Activated B cell treated with CpG ODN at 0.5 μM for 24 hours (primary cell): ENCODE results near the gene CHRM1. TPM values are rescaled to one million over a fixed set of nuclear protein-coding genes. Genes with fewer than 3 reads are reported as not detected.
A peak's percentile ranks its signal among the peaks of the same experiment; 100 is the strongest.

Experiments
- ATAC-seq: fragments of 200-7000 bp; cut with Tn5 transposase; one replicate; pipeline ENCODE4 v1.10.0; 2021; ENCODE audit warnings: low read depth, mild to moderate bottlenecking, moderate library complexity
- CTCF ChIA-PET: fragments of 350-600 bp; sonication (Branson Sonifier 250); formaldehyde crosslinking; loops from one replicate; lab custom pipeline; 2021; ENCODE audit warnings: antibody characterized with exemption; lab: Charles Lee
- POLR2A ChIA-PET: fragments of 350-600 bp; sonication (Branson Sonifier 250); formaldehyde crosslinking; loops from one replicate; lab custom pipeline; 2021; ENCODE audit warnings: antibody characterized with exemption; lab: Charles Lee
- DNase-seq: peaks from one replicate; pipeline ENCODE4 v3.0.0; 2022
- H3K27ac Mint-ChIP-seq: one replicate; pipeline ENCODE4 v1.8.0; 2020; ENCODE audit warnings: mixed read lengths
- H3K27me3 Mint-ChIP-seq: one replicate; pipeline ENCODE4 v1.8.0; 2021; ENCODE audit warnings: mixed read lengths
- H3K36me3 Mint-ChIP-seq: one replicate; pipeline ENCODE4 v1.8.0; 2021; ENCODE audit warnings: low read depth, mixed read lengths
- H3K4me1 Mint-ChIP-seq: one replicate; pipeline ENCODE4 v1.8.0; 2021; ENCODE audit warnings: mixed read lengths
- H3K4me3 Mint-ChIP-seq: one replicate; pipeline ENCODE4 v1.8.0; 2020; ENCODE audit warnings: mild to moderate bottlenecking, mixed read lengths
- H3K9me3 Mint-ChIP-seq: one replicate; pipeline ENCODE4 v1.8.0; 2020; ENCODE audit warnings: mixed read lengths
- CTCF ChIP-seq: fragments of 200-600 bp; IDR thresholded peaks from one replicate; pipeline ENCODE4 v1.8.0; 2022; ENCODE audit warnings: antibody characterized with exemption, mild to moderate bottlenecking
- intact Hi-C: fragments of 100-400 bp; cut with micrococcal nuclease; formaldehyde crosslinking; loops from one replicate; pipeline ENCODE4 v1.15.1; 2024
- total RNA-seq: library from RNA; stranded (reverse); gene quantifications from 2 replicates; pipeline ENCODE4 v1.2.3, GENCODE V29; 2022

The CHRM1 gene
- total RNA-seq, 1 donor from 2014 or later: not detected

GRCh38 chr11:62905927-62906531 lies 15.1 kb downstream of the CHRM1 start:
- Mint-ChIP-seq H3K27me3 (peaks cover 25% of the 10 kb centered on the region), H3K36me3 (no peaks in the 10 kb centered on the region), H3K9me3 (no peaks in the 10 kb centered on the region), H3K27ac (no peak overlapping the region), H3K4me1 (no peaks in the 10 kb centered on the region), H3K4me3 (no peak overlapping the region)
- intact Hi-C loops: loop anchor here (1.0 to 10.0 kb wide), 3 partner anchors 69 to 729 kb away; no protein-coding TSS in a partner anchor
- ChIA-PET CTCF (interaction anchor here (0.8 to 6.8 kb wide), 21 partner anchors 8 to 129 kb away, joined by 3 to 227 read pairs (median 5); no protein-coding TSS in a partner anchor), POLR2A (interaction anchor here (0.7 kb wide), 1 partner anchor 24 kb away, joined by 3 read pairs; no protein-coding TSS in a partner anchor)
- peak; percentile 91 for TF ChIP-seq CTCF
- peak; percentile 63 for DNase-seq
- peak; percentile 69 for ATAC-seq

DNA sequence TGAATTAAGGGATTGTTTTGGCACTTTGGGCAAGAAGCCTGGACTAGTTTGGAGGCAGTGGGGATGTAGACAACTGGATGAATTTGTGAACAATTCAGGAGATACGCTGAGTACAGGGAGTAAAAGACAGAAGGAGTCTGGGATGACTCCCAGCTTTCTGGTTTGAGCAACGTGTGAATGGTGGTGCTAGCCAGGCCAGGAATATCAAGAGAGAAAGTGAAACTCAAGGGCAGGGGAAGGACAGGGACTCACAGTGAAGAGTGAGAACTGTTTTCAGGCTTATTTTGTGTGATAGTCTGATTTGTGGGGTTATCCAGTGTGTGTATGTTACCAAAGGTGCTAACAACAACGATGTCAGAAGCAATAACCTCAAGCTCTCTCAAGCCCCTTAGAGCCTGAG lies 15.9 kb downstream of the CHRM1 start:
- Mint-ChIP-seq H3K27ac (no peak overlapping the region), H3K4me1 (no peaks in the 10 kb centered on the region), H3K9me3 (no peaks in the 10 kb centered on the region), H3K36me3 (no peaks in the 10 kb centered on the region), H3K4me3 (no peak overlapping the region), H3K27me3 (peaks cover 25% of the 10 kb centered on the region)
- no peak for TF ChIP-seq CTCF
- ATAC-seq (no peak), DNase-seq (no peak)
- CTCF ChIA-PET: interaction anchor here (0.8 to 6.8 kb wide), 20 partner anchors 9 to 130 kb away, joined by 3 to 227 read pairs (median 6); no protein-coding TSS in a partner anchor
- POLR2A ChIA-PET: no interaction called here
- intact Hi-C loops: loop anchor here (10.0 kb wide), 1 partner anchor 730 kb away; no protein-coding TSS in a partner anchor

DNA sequence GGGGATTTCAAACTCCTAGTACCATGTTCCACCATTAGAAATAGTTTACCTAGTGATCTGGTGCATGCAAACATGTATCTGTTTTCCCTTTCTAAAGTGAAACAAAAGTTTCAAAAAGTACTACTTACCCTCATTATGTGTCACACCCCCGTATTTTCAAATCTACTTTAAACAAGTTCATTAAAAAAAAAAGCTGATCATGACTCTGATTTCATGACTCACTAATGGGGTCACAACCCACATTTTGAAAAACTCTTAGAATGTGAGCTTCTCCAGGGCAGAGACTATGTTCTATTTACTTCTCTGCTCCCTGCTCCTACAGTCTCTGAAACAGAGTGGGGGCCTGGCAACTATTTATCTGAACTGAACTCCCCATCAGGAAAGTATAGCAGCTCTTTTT lies 18.2 kb downstream of the CHRM1 start:
- Mint-ChIP-seq H3K4me1 (no peaks in the 10 kb centered on the region), H3K27ac (no peak overlapping the region), H3K36me3 (no peaks in the 10 kb centered on the region), H3K9me3 (no peaks in the 10 kb centered on the region), H3K27me3 (peaks cover 20% of the 10 kb centered on the region), H3K4me3 (no peak overlapping the region)
- DNase-seq (no peak), ATAC-seq (no peak)
- TF ChIP-seq CTCF: no peak
- POLR2A ChIA-PET: no interaction called here
- CTCF ChIA-PET: interaction anchor here (0.8 to 6.8 kb wide), 4 partner anchors 15 to 124 kb away, joined by 3 to 227 read pairs (median 26); no protein-coding TSS in a partner anchor
- intact Hi-C loops: loop anchor here (10.0 kb wide), 1 partner anchor 732 kb away; no protein-coding TSS in a partner anchor

GRCh38 chr11:62898027-62898426 lies 23.1 kb downstream of the CHRM1 start:
- ATAC-seq: no peak
- POLR2A ChIA-PET: interaction anchor here (0.7 kb wide), 1 partner anchor 93 kb away, joined by 3 read pairs; no protein-coding TSS in a partner anchor
- Mint-ChIP-seq H3K27ac (no peak overlapping the region), H3K27me3 (peaks cover 9% of the 10 kb centered on the region), H3K4me1 (no peaks in the 10 kb centered on the region), H3K36me3 (no peaks in the 10 kb centered on the region), H3K4me3 (no peak overlapping the region), H3K9me3 (no peaks in the 10 kb centered on the region)
- CTCF ChIA-PET: interaction anchor here (1.4 to 1.6 kb wide), 2 partner anchors 9 to 13 kb away, joined by 3 to 5 read pairs; no protein-coding TSS in a partner anchor
- TF ChIP-seq CTCF: no peak
- intact Hi-C loops: no loop called here
- DNase-seq: no peak

DNA sequence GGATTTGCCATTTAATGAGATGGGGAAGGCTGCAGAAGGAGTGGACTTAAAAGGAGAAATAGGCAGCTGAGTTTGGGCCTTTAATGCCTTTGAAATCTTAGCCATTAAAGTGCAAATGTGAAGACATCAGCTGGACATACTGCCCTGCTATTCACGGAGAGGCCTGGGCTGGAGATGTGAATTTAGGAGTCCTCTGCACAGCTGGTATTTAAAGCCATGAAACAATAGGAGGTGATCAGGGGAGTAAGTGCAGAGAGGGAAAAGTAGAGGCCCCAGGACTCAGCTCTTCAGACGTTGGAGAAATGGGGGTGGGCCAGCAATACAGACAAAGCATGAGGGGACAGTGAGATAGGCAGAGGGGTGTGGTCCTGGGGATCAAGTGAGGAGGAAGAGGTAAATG lies 23.9 kb downstream of the CHRM1 start:
- CTCF ChIA-PET: interaction anchor here (0.6 to 1.8 kb wide), 3 partner anchors 8 to 15 kb away, joined by 3 to 8 read pairs (median 5); no protein-coding TSS in a partner anchor
- Mint-ChIP-seq H3K4me1 (no peaks in the 10 kb centered on the region), H3K4me3 (no peak overlapping the region), H3K36me3 (no peaks in the 10 kb centered on the region), H3K27ac (no peak overlapping the region), H3K27me3 (peaks cover 11% of the 10 kb centered on the region), H3K9me3 (no peaks in the 10 kb centered on the region)
- intact Hi-C loops: no loop called here
- ATAC-seq (no peak), DNase-seq (no peak)
- POLR2A ChIA-PET: no interaction called here
- no peak for TF ChIP-seq CTCF
